Esophagus squamous epithelium (tissue), 4 donors: ENCODE data around the gene LORICRIN.

ENCODE experiments used
- CTCF ChIP-seq, 6 experiments: fragments of 450-650 bp in 4 of 6; fragments of 200-600 bp in 2 of 6; sonication (generic) in 2 of 6; IDR thresholded peaks; one replicate each; pipeline ENCODE4 v1.5.1; 2016 to 2019; ENCODE audit warnings: antibody characterized with exemption in 6 of 6, mild to moderate bottlenecking in 4 of 6, moderate library complexity in 4 of 6
- POLR2A ChIP-seq, 4 donors: fragments of 450-650 bp; IDR thresholded peaks; one replicate each; pipeline ENCODE4 v1.6.1; 2017; ENCODE audit warnings: antibody characterized with exemption in 4 of 4, mild to moderate bottlenecking in 4 of 4, moderate library complexity in 3 of 4

GRCh38 chr1:153253693-153254092 lies 5.8 kb upstream of the LORICRIN start:
- no peak for TF ChIP-seq CTCF (IDR thresholded peaks at IDR 0.05)
- no peak for TF ChIP-seq POLR2A (IDR thresholded peaks at IDR 0.05)
